H1 (cell line): ENCODE data around the gene HBS1L. TPM values are rescaled to one million over a fixed set of nuclear protein-coding genes. Genes with fewer than 3 reads are reported as not detected.

Experiments
- CTCF ChIA-PET: fragments of 300-600 bp; sonication (Branson Sonifier 250); formaldehyde crosslinking; loops from one replicate; lab custom pipeline; 2021; ENCODE audit not compliant: partially characterized antibody; lab: Charles Lee
- POLR2A ChIA-PET: fragments of 300-600 bp; sonication (Branson Sonifier 250); formaldehyde crosslinking; loops from one replicate; lab custom pipeline; 2021; ENCODE audit warnings: inconsistent platforms; ENCODE audit not compliant: partially characterized antibody; lab: Charles Lee
- DNase-seq, 2 experiments: peaks; one replicate each; pipeline versions ENCODE4 v3.0.0 to v3.0.0-alpha.2; 2010 to 2022; ENCODE audit warnings: low spot score in 2 of 2, low read depth in 1 of 2, mixed read lengths in 1 of 2
- FAIRE-seq: peaks from 2 replicates; lab custom pipeline; 2011; peaks lifted over from hg19 to GRCh38; lab: Jason Lieb, UNC
- H2AFZ ChIP-seq: 2 replicates; pipeline ENCODE4 v1.8.1; 2012; ENCODE audit warnings: low read length, inconsistent platforms
- H2AK5ac ChIP-seq: 2 replicates; pipeline ENCODE4 v1.6.1; 2013; ENCODE audit warnings: low read depth, low read length
- H2BK120ac ChIP-seq: replicated peaks from 2 replicates; pipeline ENCODE3; 2013; ENCODE audit warnings: low read depth, low read length, inconsistent platforms
- H2BK12ac ChIP-seq: 2 replicates; pipeline ENCODE4 v1.6.1; 2013; ENCODE audit warnings: low read depth, low read length
- H2BK15ac ChIP-seq: 2 replicates; pipeline ENCODE4 v1.6.1; 2013; ENCODE audit warnings: low read length
- H2BK20ac ChIP-seq: 2 replicates; pipeline ENCODE4 v1.6.1; 2013; ENCODE audit warnings: low read length
- H2BK5ac ChIP-seq: 2 replicates; pipeline ENCODE4 v1.6.1; 2013; ENCODE audit warnings: low read depth, low read length
- H3K14ac ChIP-seq: 2 replicates; pipeline ENCODE4 v1.6.1; 2013; ENCODE audit warnings: inconsistent platforms; ENCODE audit not compliant: insufficient read length
- H3K18ac ChIP-seq: 2 replicates; pipeline ENCODE4 v1.6.1; 2013; ENCODE audit warnings: low read length; ENCODE audit errors: extremely low read depth
- H3K23ac ChIP-seq: 2 replicates; pipeline ENCODE4 v1.6.1; 2013; ENCODE audit warnings: inconsistent platforms; ENCODE audit not compliant: insufficient read length
- H3K23me2 ChIP-seq: 2 replicates; pipeline ENCODE4 v1.6.1; 2013; ENCODE audit warnings: low read depth, low read length
- H3K27ac ChIP-seq: 2 replicates; pipeline ENCODE4 v1.6.1; 2011; ENCODE audit warnings: low read depth, low read length, inconsistent platforms
- H3K27me3 ChIP-seq, 4 experiments: replicated peaks in 1 of 4; 1 replicate in 1 of 4; 2 replicates in 3 of 4; pipeline versions ENCODE4 v1.6.1 to v1.8.1; 2011 to 2013; ENCODE audit warnings: low read length in 3 of 4, mild to moderate bottlenecking in 3 of 4, inconsistent platforms in 2 of 4, mixed read lengths in 2 of 4, moderate library complexity in 1 of 4; ENCODE audit not compliant: control insufficient read depth in 3 of 4, insufficient read depth in 3 of 4; ENCODE audit errors: extremely low read depth in 1 of 4
- H3K36me3 ChIP-seq, 4 experiments: 2 replicates each; pipeline versions ENCODE4 v1.6.1 to v1.8.1; 2011 to 2013; ENCODE audit warnings: mild to moderate bottlenecking in 4 of 4, low read length in 3 of 4, moderate library complexity in 2 of 4, control low read depth in 1 of 4, inconsistent platforms in 1 of 4; ENCODE audit not compliant: insufficient read depth in 4 of 4, control insufficient read depth in 2 of 4
- H3K4ac ChIP-seq: replicated peaks from 2 replicates; pipeline ENCODE3; 2013; ENCODE audit warnings: low read length, low read depth, mixed read lengths, inconsistent platforms; ENCODE audit not compliant: insufficient read length
- H3K4me1 ChIP-seq, 4 experiments: replicated peaks in 1 of 4; 1 replicate in 1 of 4; 2 replicates in 3 of 4; pipeline versions ENCODE4 v1.6.1 to v1.8.1; 2011 to 2013; ENCODE audit warnings: low read length in 3 of 4, inconsistent platforms in 2 of 4, mixed read lengths in 1 of 4; ENCODE audit not compliant: insufficient read depth in 4 of 4, control insufficient read depth in 3 of 4
- H3K4me2 ChIP-seq, 2 experiments: 2 replicates each; pipeline versions ENCODE4 v1.6.1 to v1.8.1; 2011 to 2013; ENCODE audit warnings: low read depth in 2 of 2, low read length in 2 of 2, control low read depth in 1 of 2, inconsistent platforms in 1 of 2, mild to moderate bottlenecking in 1 of 2; ENCODE audit not compliant: insufficient read depth in 1 of 2
- H3K4me3 ChIP-seq, 4 experiments: fragments of 200-600, 300-600 bp in 1 of 4; sonication (generic), shearing (Covaris generic), sonication (Bioruptor Twin) in 1 of 4; 2 replicates each; pipeline versions ENCODE4 v1.5.1 to v1.8.1; 2011 to 2016; ENCODE audit warnings: low read length in 4 of 4, low read depth in 3 of 4, control low read depth in 2 of 4, inconsistent platforms in 2 of 4, mild to moderate bottlenecking in 2 of 4, mixed read lengths in 1 of 4, moderate library complexity in 1 of 4; ENCODE audit not compliant: insufficient read depth in 2 of 4; ENCODE audit errors: extremely low read depth in 1 of 4
- H3K56ac ChIP-seq: replicated peaks from 2 replicates; pipeline ENCODE3; 2013; ENCODE audit warnings: low read depth, mild to moderate bottlenecking, mixed read lengths, low read length, inconsistent platforms; ENCODE audit not compliant: insufficient read length
- H3K79me1 ChIP-seq: 2 replicates; pipeline ENCODE4 v1.6.1; 2013; ENCODE audit warnings: low read depth, low read length, control low read depth
- H3K79me2 ChIP-seq, 2 experiments: 2 replicates each; pipeline versions ENCODE4 v1.6.1 to v1.8.1; 2012 to 2013; ENCODE audit warnings: low read length in 2 of 2, mild to moderate bottlenecking in 2 of 2, inconsistent platforms in 1 of 2; ENCODE audit not compliant: insufficient read depth in 2 of 2, control insufficient read depth in 1 of 2
- H3K9ac ChIP-seq, 4 experiments: replicated peaks in 1 of 4; 1 replicate in 1 of 4; 2 replicates in 3 of 4; pipeline versions ENCODE4 v1.6.1 to v1.8.1; 2011 to 2013; ENCODE audit warnings: low read depth in 3 of 4, low read length in 3 of 4, control low read depth in 2 of 4, mild to moderate bottlenecking in 2 of 4, moderate library complexity in 2 of 4, inconsistent platforms in 1 of 4; ENCODE audit errors: extremely low read depth in 1 of 4
- H3K9me3 ChIP-seq, 2 experiments: 2 replicates each; pipeline versions ENCODE4 v1.6.1 to v1.8.1; 2012 to 2013; ENCODE audit warnings: mild to moderate bottlenecking in 2 of 2, moderate library complexity in 2 of 2, control low read depth in 1 of 2, inconsistent platforms in 1 of 2, low read depth in 1 of 2, low read length in 1 of 2, mixed read lengths in 1 of 2; ENCODE audit not compliant: insufficient read depth in 2 of 2
- H4K20me1 ChIP-seq, 2 experiments: replicated peaks in 1 of 2; 2 replicates each; pipeline versions ENCODE3 to v1.8.1; 2011 to 2013; ENCODE audit warnings: inconsistent platforms in 2 of 2, low read length in 2 of 2, mild to moderate bottlenecking in 1 of 2; ENCODE audit not compliant: insufficient read depth in 2 of 2, control insufficient read depth in 1 of 2
- H4K5ac ChIP-seq: 2 replicates; pipeline ENCODE4 v1.6.1; 2013; ENCODE audit warnings: low read length, low read depth, mixed read lengths, inconsistent platforms; ENCODE audit not compliant: insufficient read length
- H4K8ac ChIP-seq: 2 replicates; pipeline ENCODE4 v1.8.0; 2013; ENCODE audit warnings: mild to moderate bottlenecking, moderate library complexity, low read length, inconsistent platforms; ENCODE audit not compliant: insufficient read depth; ENCODE audit errors: extremely low read depth
- H4K91ac ChIP-seq: replicated peaks from 2 replicates; pipeline ENCODE3; 2013; ENCODE audit warnings: low read length, mixed read lengths, inconsistent platforms; ENCODE audit not compliant: insufficient read length
- ATF2 ChIP-seq: IDR thresholded peaks from 2 replicates; pipeline ENCODE4 v1.6.1; 2012; ENCODE audit warnings: low read length, inconsistent platforms
- CHD2 ChIP-seq: IDR thresholded peaks from 2 replicates; pipeline ENCODE4 v1.6.1; 2012; ENCODE audit warnings: low read length, improper control_type of control experiment
- E2F6 ChIP-seq: IDR thresholded peaks from 2 replicates; pipeline ENCODE4 v1.6.1; 2012; ENCODE audit warnings: inconsistent platforms
- EGR1 ChIP-seq: IDR thresholded peaks from 2 replicates; pipeline ENCODE4 v1.6.1; 2011; ENCODE audit warnings: low read depth, low read length, borderline replicate concordance
- EP300 ChIP-seq, 2 experiments: IDR thresholded peaks; 1 replicate in 1 of 2; 2 replicates in 1 of 2; pipeline ENCODE4 v1.6.1; 2011 to 2012; ENCODE audit warnings: low read depth in 2 of 2, low read length in 2 of 2, mild to moderate bottlenecking in 2 of 2, borderline replicate concordance in 1 of 2, inconsistent platforms in 1 of 2, moderate library complexity in 1 of 2
- EZH2 ChIP-seq: fragments of 200-600 bp; sonication (generic); IDR thresholded peaks from 2 replicates; pipeline ENCODE4 v1.7.1; 2012; ENCODE audit warnings: low read depth, mild to moderate bottlenecking, moderate library complexity, low read length, inconsistent platforms; ENCODE audit not compliant: severe bottlenecking
- GABPA ChIP-seq: IDR thresholded peaks from 2 replicates; pipeline ENCODE4 v1.6.1; 2011; ENCODE audit warnings: mild to moderate bottlenecking, low read length, moderate library complexity, borderline replicate concordance; ENCODE audit not compliant: insufficient read depth
- MAFK ChIP-seq: IDR thresholded peaks from 2 replicates; pipeline ENCODE4 v1.6.1; 2012; ENCODE audit warnings: low read depth, mild to moderate bottlenecking, improper control_type of control experiment, low read length
- POLR2AphosphoS5 ChIP-seq: IDR thresholded peaks from 2 replicates; pipeline ENCODE4 v1.6.1; 2011; ENCODE audit warnings: low read depth, low read length
- RFX5 ChIP-seq: IDR thresholded peaks from 2 replicates; pipeline ENCODE4 v1.6.1; 2011; ENCODE audit warnings: low read depth, low read length, improper control_type of control experiment, borderline replicate concordance
- SP1 ChIP-seq: IDR thresholded peaks from 2 replicates; pipeline ENCODE4 v1.6.1; 2011; ENCODE audit warnings: low read depth, low read length
- TAF7 ChIP-seq: optimal IDR thresholded peaks from 2 replicates; pipeline ENCODE3; 2011; ENCODE audit warnings: low read depth, mild to moderate bottlenecking, inconsistent platforms, low read length, moderate library complexity, borderline replicate concordance
- WGBS, 2 experiments: shearing (Covaris generic) in 1 of 2; methylation state at CpG; one replicate each; pipeline versions ENCODE4 v1.1.6 to v1.1.7; 2013 to 2015; ENCODE audit warnings: low lambda C conversion rate in 2 of 2, mixed read lengths in 2 of 2, inconsistent platforms in 1 of 2, low coverage in 1 of 2, missing lambda C conversion rate in 1 of 2; ENCODE audit not compliant: insufficient replicate concordance in 2 of 2, insufficient coverage in 1 of 2, insufficient read length in 1 of 2; ENCODE audit errors: extremely low coverage in 1 of 2, missing lambda C conversion rate in 1 of 2; 5-methylcytosine and 5-hydroxymethylcytosine counted together
- polyA plus RNA-seq, 7 experiments: library from polyadenylated mRNA; depleted of rRNA in 3 of 7; stranded (reverse) in 5 of 7; unstranded in 2 of 7; fragments of >200 nt in 5 of 7; fragments of 200-250 nt in 2 of 7; gene quantifications; 1 replicate in 5 of 7; 2 replicates in 1 of 7; 4 replicates in 1 of 7; pipeline versions ENCODE4 v1.2.1 to v1.2.3, GENCODE V29; 2011 to 2013; ENCODE audit warnings: missing spikeins in 2 of 7, mixed read lengths in 2 of 7
- total RNA-seq: library from RNA; stranded (reverse); fragmentation: NEBNext Ultra II Directional; extraction: Animal tissue kit (Norgen Biotek cat#: 25700); gene quantifications from 2 replicates; pipeline ENCODE4 v1.2.1, GENCODE V29; 2021

Gene HBS1L
- total and polyA plus RNA-seq, 2 of the 8 experiments (the other 6 are each of a cell fraction or from before 2014, with no cell fraction given): 28.1 to 97.1 TPM

GRCh38 chr6:134990262-134990661 is 64.4 kb downstream of the HBS1L start:
- no peak overlapping the region for H2BK20ac ChIP-seq
- H3K9ac ChIP-seq: no peak overlapping the region
- no peak overlapping the region for H2BK15ac ChIP-seq
- H3K27ac ChIP-seq: no peak overlapping the region
- H4K5ac ChIP-seq: no peak overlapping the region
- no peak overlapping the region for H3K4me2 ChIP-seq
- no peaks in the 10 kb centered on the region for H3K9me3 ChIP-seq
- H4K20me1 ChIP-seq: no peaks in the 10 kb centered on the region
- no peak overlapping the region for H3K4ac ChIP-seq
- H3K18ac ChIP-seq: no peak overlapping the region
- H3K79me1 ChIP-seq: no peaks in the 10 kb centered on the region
- H2AFZ ChIP-seq: no peak overlapping the region
- no peak overlapping the region for H2BK120ac ChIP-seq
- FAIRE-seq (no peak), DNase-seq (no peak)
- 88% methylated on average over 3 of the region's 3 CpGs; no CpG with 5 or more reads in 1 of the 2 experiments for WGBS, 2 experiments
- H2AK5ac ChIP-seq: no peak overlapping the region
- no peak overlapping the region for H3K56ac ChIP-seq
- no peak overlapping the region for H4K8ac ChIP-seq
- H2BK5ac ChIP-seq: no peak overlapping the region
- POLR2A ChIA-PET: no interaction called here
- H2BK12ac ChIP-seq: no peak overlapping the region
- no peak overlapping the region for H3K14ac ChIP-seq
- H3K36me3 ChIP-seq: peaks cover 0 to 22% (median 6%) of the 10 kb centered on the region in 4 experiments; a peak in 4 of 8 replicates
- H3K79me2 ChIP-seq: no peaks in the 10 kb centered on the region
- no peaks in the 10 kb centered on the region; a peak in 1 of 7 replicates for H3K4me1 ChIP-seq
- no peaks in the 10 kb centered on the region for H3K27me3 ChIP-seq
- CTCF ChIA-PET: no interaction called here
- no peak overlapping the region for H3K23ac ChIP-seq
- no peak overlapping the region for H4K91ac ChIP-seq
- no peak overlapping the region for H3K4me3 ChIP-seq
- H3K23me2 ChIP-seq: no peaks in the 10 kb centered on the region; the same call in 1 of the 2 replicates
- TF ChIP-seq E2F6: no peak
- no peak for TF ChIP-seq GABPA
- TF ChIP-seq EP300 (IDR thresholded peaks at IDR 0.05; ENCODE audit: borderline replicate concordance in 1 of 2, low read depth in 2 of 2, low read length in 2 of 2): no peak
- TF ChIP-seq EGR1: no peak
- TF ChIP-seq EZH2: no peak
- no peak for TF ChIP-seq SP1
- TF ChIP-seq RFX5: no peak
- TF ChIP-seq POLR2AphosphoS5: no peak
- TF ChIP-seq TAF7: no peak
- no peak for TF ChIP-seq MAFK
- TF ChIP-seq ATF2: no peak
- TF ChIP-seq CHD2: no peak
